ENCODE results near the gene PLEKHG5.

Gene PLEKHG5

GRCh38 chr1:6491480-6491962 lies at the start of gene PLEKHG5:
Gene PLEKHG5 (minus strand): TSS chr1:6491667. CDS start chr1:6477571, 14,096 bp downstream.
- DNase-seq (ENCODE audit: low read depth in 2 of 2, low spot score in 1 of 2): no peak

- no peak for DNase-seq (ENCODE audit: low read depth in 2 of 2, low spot score in 1 of 2)
These were observed 47.5 kb upstream of the PLEKHG5 start for GRCh38 chr1:6538956-6539355.

- no peak for DNase-seq (ENCODE audit: low read depth in 2 of 2, low spot score in 1 of 2)
These were observed 44.8 kb upstream of the PLEKHG5 start for GRCh38 chr1:6536291-6536690.

DNA sequence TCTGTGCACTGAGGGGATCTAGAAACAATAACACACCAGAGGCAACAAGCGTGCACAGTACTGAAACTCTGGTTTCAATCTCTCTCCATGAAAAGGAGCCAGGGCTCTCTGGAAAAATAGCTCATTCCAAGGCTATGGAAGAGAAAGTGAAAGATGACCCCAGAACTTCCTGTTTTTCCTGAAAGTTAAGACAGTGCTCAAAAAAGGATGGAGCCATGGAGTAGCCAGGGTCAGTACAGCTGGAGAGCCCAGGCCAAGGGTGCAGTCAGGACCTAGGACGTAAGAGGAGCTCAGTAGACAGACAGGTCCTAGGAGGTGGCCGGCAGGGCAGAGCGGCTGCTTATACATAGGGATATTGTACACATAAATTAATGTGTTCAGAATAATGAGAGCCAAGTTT lies 43.7 kb upstream of the PLEKHG5 start:
- no peak for DNase-seq (ENCODE audit: low read depth in 2 of 2, low spot score in 1 of 2)

- DNase-seq (ENCODE audit: low read depth in 2 of 2, low spot score in 1 of 2): no peak
These were observed 42.9 kb upstream of the PLEKHG5 start for GRCh38 chr1:6534248-6534822.

GRCh38 chr1:6531996-6532395 lies 40.5 kb upstream of the PLEKHG5 start:
- DNase-seq (ENCODE audit: low read depth in 2 of 2, low spot score in 1 of 2): no peak

DNA sequence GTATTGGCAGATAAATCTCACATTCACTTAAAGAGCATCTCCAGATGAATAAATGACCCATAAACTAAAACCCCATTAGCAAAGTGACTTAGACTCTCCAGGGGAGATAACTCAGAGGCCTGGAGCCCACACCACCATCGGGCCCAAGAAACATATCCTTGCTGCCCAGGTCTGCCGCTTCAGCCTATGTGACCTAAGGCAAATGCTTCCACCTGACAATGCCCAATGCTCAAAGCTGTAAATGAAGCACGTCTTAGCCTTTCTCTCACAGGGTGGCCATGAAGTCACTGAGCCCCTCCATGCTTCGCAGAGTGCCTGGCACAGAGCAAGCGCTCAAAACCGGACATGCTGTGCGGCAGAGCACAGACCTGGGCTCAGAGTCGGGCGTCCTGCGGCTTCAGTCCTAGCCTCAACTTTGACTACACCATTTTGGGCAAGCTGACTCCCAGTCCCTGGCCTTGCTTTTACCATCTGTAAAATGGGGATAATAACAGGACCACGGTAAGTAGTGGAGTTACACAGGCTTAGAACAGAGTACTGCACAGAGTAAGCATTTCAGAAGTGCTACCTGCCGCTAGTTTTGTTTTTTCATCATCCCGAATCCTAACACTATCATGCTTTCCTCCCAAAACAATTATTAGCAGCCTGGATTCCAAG lies 39.2 kb upstream of the PLEKHG5 start:
- no peak for DNase-seq (ENCODE audit: low read depth in 2 of 2, low spot score in 1 of 2)

- no peak for DNase-seq (ENCODE audit: low read depth in 2 of 2, low spot score in 1 of 2)
These were observed 37.0 kb upstream of the PLEKHG5 start for GRCh38 chr1:6528492-6528891.

DNA sequence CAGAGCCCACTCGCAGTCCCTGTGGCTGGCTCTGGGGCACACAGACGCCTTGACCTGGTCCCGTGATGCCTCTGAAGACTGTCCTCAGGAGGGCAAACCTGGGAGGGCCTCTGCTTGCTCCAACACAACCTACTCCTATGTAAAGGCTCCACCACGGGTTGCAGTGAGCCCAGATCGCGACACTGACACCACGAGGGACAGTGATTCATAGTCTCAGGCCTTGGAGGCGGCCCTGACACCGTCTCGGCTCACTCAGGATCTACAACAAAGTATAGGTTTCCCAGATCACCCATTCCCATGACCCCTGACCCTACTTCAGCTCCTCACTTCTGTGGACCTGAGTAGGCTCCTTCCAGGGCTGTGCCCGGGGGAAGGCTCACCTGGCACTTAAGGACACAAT lies 34.8 kb upstream of the PLEKHG5 start:
- no peak for DNase-seq (ENCODE audit: low read depth in 2 of 2, low spot score in 1 of 2)

GRCh38 chr1:6523566-6523965 lies 32.1 kb upstream of the PLEKHG5 start:
- no peak for DNase-seq (ENCODE audit: low read depth in 2 of 2, low spot score in 1 of 2)

GRCh38 chr1:6521536-6521935 lies 30.1 kb upstream of the PLEKHG5 start:
- DNase-seq (ENCODE audit: low read depth in 2 of 2, low spot score in 1 of 2): no peak

DNA sequence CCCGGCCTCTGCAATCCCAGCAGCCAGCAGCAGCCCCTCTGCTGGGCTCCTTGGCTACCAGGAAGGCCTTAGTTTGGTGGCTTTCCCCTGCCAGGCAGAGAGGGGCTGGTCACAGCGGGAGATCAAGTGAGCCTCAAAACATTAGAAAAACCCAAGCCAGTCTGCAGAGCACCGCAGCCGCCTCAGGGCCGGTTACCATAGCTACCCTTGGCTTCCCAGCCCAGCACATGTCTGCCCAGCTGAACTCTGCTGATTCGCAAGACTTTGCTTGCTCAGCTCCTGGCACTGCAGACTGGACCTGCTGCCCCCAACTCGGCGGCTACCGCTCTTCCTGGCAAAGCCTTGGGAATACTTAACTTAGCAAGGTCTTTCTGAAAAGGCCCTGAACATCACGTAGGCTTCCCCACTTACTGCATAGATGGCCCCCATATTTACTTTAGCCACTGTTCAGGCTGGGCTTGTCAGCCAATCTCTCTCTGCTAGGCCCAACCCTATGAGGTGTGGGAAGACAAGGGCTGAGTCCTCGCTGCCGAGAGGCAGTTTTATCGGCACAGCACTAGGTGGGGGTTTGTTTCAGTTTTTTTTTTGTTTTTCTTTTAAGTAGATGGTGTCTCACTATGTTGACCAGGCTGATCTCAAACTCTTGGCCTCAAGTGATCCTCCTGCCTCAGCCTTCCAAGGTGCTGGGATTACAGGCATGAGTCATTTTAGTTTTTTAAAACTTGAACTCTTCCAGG lies 28.6 kb upstream of the PLEKHG5 start:
- DNase-seq (ENCODE audit: low read depth in 2 of 2, low spot score in 1 of 2): no peak

DNA sequence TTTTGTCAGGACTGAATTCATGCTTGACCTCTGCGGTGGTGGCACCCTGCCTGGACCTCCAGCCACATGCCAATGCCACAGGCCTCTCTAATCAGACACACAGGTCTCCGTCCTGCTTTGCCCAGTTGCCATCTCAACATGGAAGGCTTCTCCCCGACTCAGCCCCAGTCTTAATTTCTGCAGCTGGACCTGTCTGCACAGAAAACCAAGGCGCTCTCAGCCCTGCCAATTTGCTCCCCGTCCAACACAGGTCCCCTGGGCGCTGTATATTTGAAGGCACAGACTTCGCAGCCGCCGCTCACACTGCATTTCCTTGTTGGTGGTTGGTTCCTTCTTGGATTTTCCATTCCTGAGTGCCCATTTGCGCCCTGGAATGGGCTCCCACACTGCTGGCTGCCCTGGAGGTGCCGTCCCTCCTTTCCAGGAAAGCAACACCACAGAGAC lies 28.0 kb upstream of the PLEKHG5 start:
- DNase-seq (ENCODE audit: low read depth in 2 of 2, low spot score in 1 of 2): no peak

GRCh38 chr1:6517435-6517851 lies 26.0 kb upstream of the PLEKHG5 start:
- no peak for DNase-seq (ENCODE audit: low read depth in 2 of 2, low spot score in 1 of 2)

DNA sequence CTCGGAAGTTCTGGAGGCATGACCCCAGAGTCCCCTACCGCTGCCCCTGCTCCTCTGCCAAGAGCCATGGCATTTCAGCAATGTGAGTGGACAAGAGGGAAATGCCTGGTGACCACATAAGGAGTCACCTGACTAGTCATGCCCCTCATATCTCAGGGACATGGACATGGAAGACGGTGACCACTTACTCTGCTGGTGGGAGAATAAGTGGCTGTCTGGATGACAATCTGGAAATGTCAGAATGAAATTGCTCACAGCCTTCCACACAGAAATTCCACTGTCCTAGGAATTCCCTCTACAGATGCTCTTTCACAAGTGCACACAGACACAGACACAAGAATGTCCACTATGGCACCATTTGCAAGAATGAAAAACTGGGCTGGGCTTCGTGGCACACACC lies 24.3 kb upstream of the PLEKHG5 start:
- DNase-seq (ENCODE audit: low read depth in 2 of 2, low spot score in 1 of 2): no peak

- DNase-seq (ENCODE audit: low read depth in 2 of 2, low spot score in 1 of 2): no peak
These were observed 21.9 kb upstream of the PLEKHG5 start for GRCh38 chr1:6513320-6513801.

GRCh38 chr1:6512908-6513280 lies 21.4 kb upstream of the PLEKHG5 start:
- DNase-seq (ENCODE audit: low read depth in 2 of 2, low spot score in 1 of 2): no peak

- no peak for DNase-seq (ENCODE audit: low read depth in 2 of 2, low spot score in 1 of 2)
These were observed 20.9 kb upstream of the PLEKHG5 start for GRCh38 chr1:6512245-6512907.

DNA sequence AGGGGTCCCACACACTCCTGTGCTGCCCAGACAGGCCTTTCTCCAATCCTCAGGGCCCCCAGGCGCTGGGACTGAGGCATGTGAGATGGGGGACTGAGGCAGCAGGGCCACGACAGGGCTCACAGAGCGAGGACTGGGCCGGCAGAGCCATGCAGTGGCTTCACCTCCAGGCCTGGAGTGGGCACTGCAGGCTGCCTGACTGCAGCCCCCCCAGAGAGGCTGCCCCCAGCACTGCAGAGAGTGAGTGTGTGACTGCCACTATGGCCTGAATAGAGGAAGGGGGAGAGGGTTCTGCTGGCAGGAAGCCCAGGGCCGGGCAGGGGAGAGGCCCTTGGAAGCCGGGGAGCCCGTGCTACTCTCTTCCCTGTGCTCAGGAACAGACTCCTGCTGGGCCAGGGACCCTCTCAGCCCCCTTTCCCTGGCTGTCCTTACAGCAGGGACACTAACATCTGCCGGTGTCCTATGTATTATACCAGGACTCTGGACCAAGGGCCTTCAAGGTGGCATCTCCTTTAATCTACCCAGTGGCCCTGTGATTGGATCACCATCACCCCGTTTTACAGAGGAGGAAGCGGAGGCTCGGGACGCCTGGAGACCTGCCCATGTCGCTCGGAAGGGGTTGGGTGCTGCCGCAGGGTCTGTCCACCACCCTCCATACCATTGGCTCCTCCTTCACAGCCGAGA lies 20.2 kb upstream of the PLEKHG5 start:
- DNase-seq (ENCODE audit: low read depth in 2 of 2, low spot score in 1 of 2): no peak

DNA sequence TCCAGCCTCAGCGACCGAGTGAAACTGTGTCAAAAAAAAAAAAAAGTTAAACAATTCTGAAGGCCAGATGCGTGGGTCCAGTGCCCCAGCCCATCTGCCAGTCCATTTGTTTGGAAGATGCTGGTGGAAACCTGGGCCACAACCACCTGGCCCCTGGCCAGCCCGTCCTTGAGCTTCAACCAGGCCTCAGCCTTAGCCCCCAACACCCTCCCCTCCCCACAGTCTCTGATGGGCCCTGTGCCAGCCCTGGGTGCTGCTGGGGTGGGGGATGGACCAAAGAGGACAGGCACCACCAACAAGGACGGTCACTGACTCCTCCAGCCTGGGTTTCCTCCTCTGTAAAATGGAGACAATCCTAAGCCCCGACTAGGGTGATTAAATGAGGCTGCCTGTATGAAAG lies 19.6 kb upstream of the PLEKHG5 start:
- no peak for DNase-seq (ENCODE audit: low read depth in 2 of 2, low spot score in 1 of 2)

DNA sequence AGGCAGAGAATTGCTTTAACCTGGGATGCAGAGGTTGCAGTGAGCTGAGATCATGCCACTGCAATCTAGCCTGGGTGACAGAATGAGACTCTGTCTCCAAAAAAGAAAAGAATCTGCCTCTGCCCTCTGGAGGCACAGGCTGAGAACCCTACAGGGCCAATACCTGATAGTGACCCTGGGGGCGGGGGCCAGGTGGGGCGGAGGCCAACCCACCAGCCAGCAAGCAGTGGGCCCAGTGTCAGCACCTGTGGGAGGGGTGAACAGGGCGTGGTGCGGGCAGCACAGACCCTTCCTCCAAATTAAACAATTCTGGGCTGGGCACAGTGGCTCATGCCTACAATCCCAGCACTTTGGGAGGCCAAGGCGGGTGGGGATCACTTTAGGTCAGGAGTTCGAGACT lies 19.0 kb upstream of the PLEKHG5 start:
- DNase-seq (ENCODE audit: low read depth in 2 of 2, low spot score in 1 of 2): no peak
